Pancreas (tissue), 10 donors: ENCODE results near the gene ATAT1. TPM values are rescaled to one million over a fixed set of nuclear protein-coding genes. Genes with fewer than 3 reads are reported as not detected.

ENCODE experiments used
- ATAC-seq, 4 donors: fragments of 200-7000 bp; cut with Tn5 transposase; one replicate each; pipeline versions ENCODE4 v1.8.0 to v1.9.1; 2020; ENCODE audit warnings: mild to moderate bottlenecking in 4 of 4, moderate library complexity in 4 of 4
- DNase-seq, 6 donors: peaks; one replicate each; pipeline ENCODE4 v3.0.0-alpha.2; 2020
- FAIRE-seq: peaks from 2 replicates; lab custom pipeline; 2012; peaks lifted over from hg19 to GRCh38; lab: Jason Lieb, UNC
- H3K27ac ChIP-seq, 4 donors: fragments of 200-600 bp; sonication (generic); 1 replicate in 3 of 4; 2 replicates in 1 of 4; pipeline versions ENCODE4 v1.5.0 to v1.8.0; 2020
- H3K27me3 ChIP-seq, 4 donors: fragments of 200-600 bp; one replicate each; pipeline ENCODE4 v1.8.0; 2021
- H3K36me3 ChIP-seq, 3 donors: fragments of 200-600 bp; sonication (generic) in 1 of 3; one replicate each; pipeline versions ENCODE4 v1.5.0 to v1.8.0; 2020 to 2021
- H3K4me1 ChIP-seq, 3 donors: fragments of 200-600 bp; one replicate each; pipeline ENCODE4 v1.8.0; 2021
- H3K4me3 ChIP-seq, 4 donors: fragments of 200-600 bp; sonication (generic) in 2 of 4; one replicate each; pipeline versions ENCODE4 v1.5.0 to v1.8.0; 2020 to 2021
- H3K9me3 ChIP-seq, 4 donors: fragments of 200-600 bp; one replicate each; pipeline ENCODE4 v1.8.0; 2021
- CTCF ChIP-seq, 4 donors: fragments of 200-600 bp; sonication (generic) in 3 of 4; IDR thresholded peaks; one replicate each; pipeline versions ENCODE4 v1.5.0 to v1.8.0; 2021; ENCODE audit warnings: antibody characterized with exemption in 4 of 4
- WGBS, 2 donors: extraction: QIAGEN DNeasy Blood & Tissue Kit; methylation state at CpG; one replicate each; pipeline ENCODE4 v1.1.7; 2013; 5-methylcytosine and 5-hydroxymethylcytosine counted together
- intact Hi-C, 3 donors: fragments of 100-400 bp; cut with DNase I; formaldehyde crosslinking; loops; one replicate each; pipeline versions ENCODE4 v1.11.1 to v1.14.2; 2022
- microRNA-seq, 2 donors: library from miRNA; unstranded; fragments of <30 nt; microRNA quantifications; one replicate each; pipeline versions ENCODE4 to v1.1.0, GENCODE V29; 2019 to 2020
- polyA plus RNA-seq, 2 donors: library from polyadenylated mRNA; stranded (reverse); fragments of 200-250 nt; gene quantifications; one replicate each; pipeline ENCODE4 v1.2.3, GENCODE V29; 2013
- total RNA-seq, 6 donors: library from RNA; stranded (reverse); fragmentation: NEBNext Ultra II Directional in 4 of 6; extraction: Animal tissue kit (Norgen Biotek cat#: 25700) in 4 of 6; gene quantifications; one replicate each; pipeline versions ENCODE4 v1.2.1 to v1.2.4, GENCODE V29; 2021 to 2023
- donor health status: healthy with polysubstance abuse.
- donor health status: DM: no; HTN: no; CAD: no; lungs with moderate emphysema.
- donor health status: DM: no; HTN: no; CAD: no.
- donor health status: control.
- donor health status: control.
- donor health status: Bipolar disorder and iron deficiency.
- donor health status: DM: yes; HTN: yes; CAD: no.
- donor health status: DM: no; HTN: no; CAD: no.
- donor health status: DM: no; HTN: no; CAD: no.
- donor health status: DM: yes; HTN: yes; CAD: no.

Gene ATAT1
- total and polyA plus RNA-seq, 8 donors, result 2.1 to 9.1 (median 3.6) TPM

- no peak for DNase-seq
- H3K36me3 ChIP-seq, result no peaks in the 10 kb centered on the region
- peak overlapping the region; percentile 32 to 51 (median 50) for H3K4me3 ChIP-seq
- ATAC-seq, result no peak
- intact Hi-C loops, result no loop called here
- H3K9me3 ChIP-seq, result no peaks in the 10 kb centered on the region
- no peak for FAIRE-seq
- no peak for TF ChIP-seq CTCF (IDR thresholded peaks at IDR 0.05)
- no peaks in the 10 kb centered on the region for H3K27me3 ChIP-seq
- peaks cover 6 to 20% (median 7%) of the 10 kb centered on the region in 3 donors for H3K4me1 ChIP-seq
- peak overlapping the region; percentile 41 to 73 (median 66) for H3K27ac ChIP-seq
- WGBS, 2 donors, result 5 to 7% methylated on average over 8 of the region's 8 CpGs
Observed at GRCh38 chr6:30691208-30691847, 64.7 kb downstream of the ATAT1 start.

Small RNA genes within 50 kb of the gene (microRNA-seq; reads per million reads assigned to microRNA genes)
- gene MIR877, result 22.8 to 33.3 reads per million in 2 donors

Other genes with a start within 250 kb of the ATAT1 start
- 100 to 1,000 TPM in 2 of 6 donors, 10 to 100 TPM in 4; 65.7 to 158 (median 81.1) TPM for gene HLA-E, start 137.4 kb upstream of the ATAT1 start, total RNA-seq
- 100 to 1,000 TPM in 1 of 2 donors, 10 to 100 TPM in 1; 85.3 to 131 TPM for gene HLA-E, start 137.4 kb upstream of the ATAT1 start, polyA plus RNA-seq
- 10 to 100 TPM; 32.3 to 51.0 (median 38.1) TPM for gene GNL1, start 70.4 kb upstream of the ATAT1 start, total RNA-seq
- gene GNL1, start 70.4 kb upstream of the ATAT1 start, polyA plus RNA-seq, result 10 to 100 TPM; 47.8 to 86.6 TPM
- gene PRR3, start 69.6 kb upstream of the ATAT1 start, total RNA-seq, result 1 to 10 TPM; 2.2 to 4.7 (median 3.1) TPM
- gene PRR3, start 69.6 kb upstream of the ATAT1 start, polyA plus RNA-seq, result 1 to 10 TPM; 6.5 to 8.7 TPM
- gene ABCF1, start 55.4 kb upstream of the ATAT1 start, total RNA-seq, result 10 to 100 TPM; 17.4 to 30.7 (median 24.9) TPM
- 10 to 100 TPM; 21.6 to 24.9 TPM for gene ABCF1, start 55.4 kb upstream of the ATAT1 start, polyA plus RNA-seq
- 10 to 100 TPM; 34.8 to 57.9 (median 43.0) TPM for gene PPP1R10, start 9.6 kb upstream of the ATAT1 start, total RNA-seq
- gene PPP1R10, start 9.6 kb upstream of the ATAT1 start, polyA plus RNA-seq, result 10 to 100 TPM; 25.1 to 34.3 TPM
- 10 to 100 TPM; 24.5 to 39.5 (median 29.1) TPM for gene MRPS18B, start 9.0 kb upstream of the ATAT1 start, total RNA-seq
- gene MRPS18B, start 9.0 kb upstream of the ATAT1 start, polyA plus RNA-seq, result 10 to 100 TPM; 22.9 to 41.1 TPM
- 10 to 100 TPM in 3 of 6 donors, 1 to 10 TPM in 3; 7.9 to 12.9 (median 9.9) TPM for gene C6orf136, start 20.3 kb downstream of the ATAT1 start, total RNA-seq
- gene C6orf136, start 20.3 kb downstream of the ATAT1 start, polyA plus RNA-seq, result 10 to 100 TPM; 33.9 to 57.1 TPM
- 10 to 100 TPM; 10.9 to 16.2 (median 13.0) TPM for gene DHX16, start 46.1 kb downstream of the ATAT1 start, total RNA-seq
- 10 to 100 TPM; 41.1 to 44.4 TPM for gene DHX16, start 46.1 kb downstream of the ATAT1 start, polyA plus RNA-seq
- gene PPP1R18, start 59.8 kb downstream of the ATAT1 start, total RNA-seq, result 10 to 100 TPM in 2 of 6 donors, 1 to 10 TPM in 4; 5.3 to 27.2 (median 7.8) TPM
- gene PPP1R18, start 59.8 kb downstream of the ATAT1 start, polyA plus RNA-seq, result 10 to 100 TPM; 25.8 to 27.1 TPM
- 1 to 10 TPM; 3.3 to 7.9 (median 4.6) TPM for gene NRM, start 64.1 kb downstream of the ATAT1 start, total RNA-seq
- gene NRM, start 64.1 kb downstream of the ATAT1 start, polyA plus RNA-seq, result 10 to 100 TPM; 18.2 to 23.6 TPM
- gene MDC1, start 90.4 kb downstream of the ATAT1 start, total RNA-seq, result 10 to 100 TPM; 12.3 to 18.7 (median 13.5) TPM
- gene MDC1, start 90.4 kb downstream of the ATAT1 start, polyA plus RNA-seq, result 10 to 100 TPM; 18.9 to 28.0 TPM
- 100 to 1,000 TPM in 4 of 6 donors, 10 to 100 TPM in 2; 66.1 to 171 (median 116) TPM for gene TUBB, start 93.5 kb downstream of the ATAT1 start, total RNA-seq
- gene TUBB, start 93.5 kb downstream of the ATAT1 start, polyA plus RNA-seq, result 100 to 1,000 TPM in 1 of 2 donors, 10 to 100 TPM in 1; 67.9 to 111 TPM
- 10 to 100 TPM; 45.7 to 92.2 (median 51.3) TPM for gene FLOT1, start 115.8 kb downstream of the ATAT1 start, total RNA-seq
- 100 to 1,000 TPM; 123 to 151 TPM for gene FLOT1, start 115.8 kb downstream of the ATAT1 start, polyA plus RNA-seq
- gene IER3, start 117.7 kb downstream of the ATAT1 start, total RNA-seq, result 10 to 100 TPM; 23.0 to 87.5 (median 41.3) TPM
- 100 to 1,000 TPM in 1 of 2 donors, 10 to 100 TPM in 1; 99.4 to 174 TPM for gene IER3, start 117.7 kb downstream of the ATAT1 start, polyA plus RNA-seq